HepG2 (cell line): ENCODE measurements around the gene ITGAE. TPM values are rescaled to one million over a fixed set of nuclear protein-coding genes. Genes with fewer than 3 reads are reported as not detected.

Experiments used
- ATF6 ChIP-seq: sonication (generic); formaldehyde crosslinking; conservative IDR thresholded peaks from 2 replicates; pipeline ENCODE4 v1.4.0; 2020; ENCODE audit warnings: missing genetic modification reagents
- CBFB ChIP-seq: sonication (generic); formaldehyde crosslinking; IDR thresholded peaks from 2 replicates; pipeline ENCODE4 v1.4.0; 2020; ENCODE audit warnings: missing genetic modification reagents
- DMAP1 ChIP-seq: IDR thresholded peaks from 2 replicates; pipeline ENCODE4 v1.6.1; 2016
- HMG20A ChIP-seq: IDR thresholded peaks from 2 replicates; pipeline ENCODE4 v1.6.1; 2016; ENCODE audit warnings: borderline replicate concordance
- IKZF4 ChIP-seq: sonication (generic); formaldehyde crosslinking; IDR thresholded peaks from 2 replicates; pipeline ENCODE4 v1.5.1; 2020; ENCODE audit warnings: borderline replicate concordance, mild to moderate bottlenecking, low read depth, missing genetic modification reagents; ENCODE audit errors: not compliant biosample characterization
- IRF2 ChIP-seq: IDR thresholded peaks from 2 replicates; pipeline ENCODE4 v1.6.1; 2018; ENCODE audit warnings: missing genetic modification reagents, missing compliant biosample characterization
- JUN ChIP-seq: sonication (generic); formaldehyde crosslinking; IDR thresholded peaks from 2 replicates; pipeline ENCODE4 v1.4.0; 2020; ENCODE audit warnings: mild to moderate bottlenecking, missing genetic modification reagents
- MAF1 ChIP-seq: sonication (generic); formaldehyde crosslinking; IDR thresholded peaks from 2 replicates; pipeline ENCODE4 v1.5.0; 2020; ENCODE audit warnings: missing genetic modification reagents, borderline replicate concordance
- MAX ChIP-seq: IDR thresholded peaks from 2 replicates; pipeline ENCODE4 v1.6.1; 2012; ENCODE audit warnings: inconsistent platforms
- MAZ ChIP-seq, 2 experiments: sonication (generic) in 1 of 2; formaldehyde crosslinking in 1 of 2; IDR thresholded peaks; 2 replicates each; pipeline versions ENCODE4 v1.5.0 to v1.6.1; 2012 to 2020; ENCODE audit warnings: low read depth in 2 of 2, mild to moderate bottlenecking in 2 of 2, borderline replicate concordance in 1 of 2, improper control_type of control experiment in 1 of 2, low read length in 1 of 2, missing genetic modification reagents in 1 of 2, moderate library complexity in 1 of 2
- PRDM15 ChIP-seq: sonication (generic); formaldehyde crosslinking; IDR thresholded peaks from 2 replicates; pipeline ENCODE4 v1.4.0; 2020; ENCODE audit warnings: missing genetic modification reagents
- SMC3 ChIP-seq: IDR thresholded peaks from 2 replicates; pipeline ENCODE4 v1.6.1; 2011; ENCODE audit warnings: low read length, improper control_type of control experiment
- SP5 ChIP-seq: IDR thresholded peaks from 2 replicates; pipeline ENCODE4 v1.6.1; 2016; ENCODE audit warnings: low read depth, borderline replicate concordance
- SPEN ChIP-seq: sonication (generic); formaldehyde crosslinking; IDR thresholded peaks from 2 replicates; pipeline ENCODE4 v1.5.1; 2020; ENCODE audit warnings: low read depth, mild to moderate bottlenecking, missing genetic modification reagents
- TP53 ChIP-seq: sonication (generic); formaldehyde crosslinking; conservative IDR thresholded peaks from 2 replicates; pipeline ENCODE4 v1.4.0; 2020; ENCODE audit warnings: missing genetic modification reagents
- ZBTB42 ChIP-seq: sonication (generic); formaldehyde crosslinking; IDR thresholded peaks from 2 replicates; pipeline ENCODE4 v1.5.0; 2020; ENCODE audit warnings: mild to moderate bottlenecking, missing genetic modification reagents
- ZNF317 ChIP-seq: sonication (generic); formaldehyde crosslinking; IDR thresholded peaks from 2 replicates; pipeline ENCODE4 v1.5.0; 2020; ENCODE audit warnings: mild to moderate bottlenecking, missing genetic modification reagents
- ZNF333 ChIP-seq: sonication (generic); formaldehyde crosslinking; IDR thresholded peaks from 2 replicates; pipeline ENCODE4 v1.4.0; 2020; ENCODE audit warnings: mild to moderate bottlenecking, missing genetic modification reagents, borderline replicate concordance
- ZNF510 ChIP-seq: sonication (generic); formaldehyde crosslinking; IDR thresholded peaks from 2 replicates; pipeline ENCODE4 v1.4.0; 2020; ENCODE audit warnings: low read depth, mild to moderate bottlenecking, missing genetic modification reagents
- ZNF710 ChIP-seq: sonication (generic); formaldehyde crosslinking; IDR thresholded peaks from 2 replicates; pipeline ENCODE4 v1.5.0; 2020; ENCODE audit warnings: mild to moderate bottlenecking, missing genetic modification reagents, borderline replicate concordance
- ZNF75D ChIP-seq: sonication (generic); formaldehyde crosslinking; IDR thresholded peaks from 2 replicates; pipeline ENCODE4 v1.8.1; 2023; ENCODE audit warnings: missing genetic modification reagents, mild to moderate bottlenecking, borderline replicate concordance
- ZNF766 ChIP-seq: sonication (generic); formaldehyde crosslinking; IDR thresholded peaks from 2 replicates; pipeline ENCODE4 v1.5.0; 2020; ENCODE audit warnings: missing genetic modification reagents, borderline replicate concordance
- ZSCAN21 ChIP-seq: sonication (generic); formaldehyde crosslinking; IDR thresholded peaks from 2 replicates; pipeline ENCODE4 v1.8.0; 2022; ENCODE audit warnings: mild to moderate bottlenecking, missing genetic modification reagents, moderate library complexity, borderline replicate concordance
- polyA plus RNA-seq, 8 experiments: library from polyadenylated mRNA; depleted of rRNA in 3 of 8; stranded (reverse) in 7 of 8; unstranded in 1 of 8; fragments of >200 nt; fragmentation: Illumina TruSeq in 4 of 8; extraction: Trizol in 4 of 8; gene quantifications; 2 replicates each; pipeline versions ENCODE4 v1.2.1 to v1.2.3, GENCODE V29; 2011 to 2016; ENCODE audit warnings: low read depth in 4 of 8, missing spikeins in 1 of 8, mixed read lengths in 1 of 8; ENCODE audit not compliant: insufficient read depth in 1 of 8
- total RNA-seq, 5 experiments: library from RNA; depleted of rRNA; stranded (reverse); fragments of >200 nt; fragmentation: Illumina TruSeq; extraction: Trizol; gene quantifications; 2 replicates each; pipeline ENCODE4 v1.2.3, GENCODE V29; 2016; ENCODE audit warnings: low read depth in 1 of 5

Gene ITGAE
- total and polyA plus RNA-seq, 2 of the 13 experiments (the other 11 are each of a cell fraction or from before 2014, with no cell fraction given), result 42.3 to 49.0 TPM

GRCh38 chr17:3795390-3796102 is 5.4 kb downstream of the ITGAE start (continued):
- no peak for TF ChIP-seq PRDM15 (CRISPR knock-in tag)
- no peak for TF ChIP-seq ZNF75D (CRISPR knock-in tag)
- no peak for TF ChIP-seq ZNF317 (CRISPR knock-in tag)
- no peak for TF ChIP-seq TP53 (CRISPR knock-in tag)
- TF ChIP-seq SP5 (CRISPR knock-in tag), result no peak
- no peak for TF ChIP-seq MAF1 (CRISPR knock-in tag)
- TF ChIP-seq MAZ (IDR thresholded peaks at IDR 0.05; ENCODE audit: borderline replicate concordance, low read depth, low read length), result no peak
- no peak for TF ChIP-seq MAZ (CRISPR knock-in tag; IDR thresholded peaks at IDR 0.05; ENCODE audit: low read depth)
- TF ChIP-seq HMG20A, result peak; percentile 51; the same call in 1 of the 2 replicates
- TF ChIP-seq ZBTB42 (CRISPR knock-in tag), result no peak
- peak; percentile 65 for TF ChIP-seq IRF2 (CRISPR knock-in tag)
- TF ChIP-seq ZSCAN21 (CRISPR knock-in tag), result no peak
- TF ChIP-seq DMAP1 (CRISPR knock-in tag), result no peak; the same call in 1 of the 2 replicates
- no peak for TF ChIP-seq ZNF766 (CRISPR knock-in tag)
- TF ChIP-seq ATF6 (CRISPR knock-in tag), result no peak
- TF ChIP-seq CBFB (CRISPR knock-in tag), result no peak
- no peak for TF ChIP-seq IKZF4 (CRISPR knock-in tag)
- no peak for TF ChIP-seq JUN (CRISPR knock-in tag)
- TF ChIP-seq ZNF710 (CRISPR knock-in tag), result no peak; the same call in 1 of the 2 replicates
- TF ChIP-seq MAX, result no peak
- TF ChIP-seq SPEN (CRISPR knock-in tag), result no peak
- no peak for TF ChIP-seq ZNF333
- 0 out of 2 replicates have a peak, but pooled peaks have one; percentile 6 for TF ChIP-seq SMC3
- TF ChIP-seq ZNF510 (CRISPR knock-in tag), result no peak
